Measurements from ENCODE around the gene ARHGAP18.

Gene ARHGAP18

GRCh38 chr6:129709769-129710449 is at the start of gene ARHGAP18:
ARHGAP18 (minus strand) TSS chr6:129710177; CDS start chr6:129710136, 41 bp downstream.
- DNase-seq, result peak; percentile 76 to 79

GRCh38 chr6:129755787-129756186 is 45.8 kb upstream of the ARHGAP18 start:
- DNase-seq, result no peak

- DNase-seq, result no peak
These were observed 44.8 kb upstream of the ARHGAP18 start for GRCh38 chr6:129754750-129755149.

GRCh38 chr6:129753422-129753821 is 43.4 kb upstream of the ARHGAP18 start:
- DNase-seq, result no peak

GRCh38 chr6:129751384-129751783 is 41.4 kb upstream of the ARHGAP18 start:
- no peak for DNase-seq

- DNase-seq, result no peak
These were observed 40.4 kb upstream of the ARHGAP18 start for GRCh38 chr6:129750360-129750759.

- DNase-seq, result no peak
These were observed 39.8 kb upstream of the ARHGAP18 start for GRCh38 chr6:129749749-129750120.

- no peak for DNase-seq
These were observed 39.1 kb upstream of the ARHGAP18 start for GRCh38 chr6:129748901-129749748.

- peak; percentile 52 to 56 for DNase-seq
These were observed 38.4 kb upstream of the ARHGAP18 start for GRCh38 chr6:129748212-129748900.

- DNase-seq, result no peak
These were observed 37.7 kb upstream of the ARHGAP18 start for GRCh38 chr6:129747588-129748112.

- no peak for DNase-seq
These were observed 34.9 kb upstream of the ARHGAP18 start for GRCh38 chr6:129744880-129745237.

- no peak for DNase-seq
These were observed 34.4 kb upstream of the ARHGAP18 start for GRCh38 chr6:129744201-129744879.

- no peak for DNase-seq
These were observed 30.0 kb upstream of the ARHGAP18 start for GRCh38 chr6:129740013-129740412.

- DNase-seq, result no peak
These were observed 26.1 kb upstream of the ARHGAP18 start for GRCh38 chr6:129736105-129736504.

- no peak for DNase-seq
These were observed 23.3 kb upstream of the ARHGAP18 start for GRCh38 chr6:129733290-129733689.

GRCh38 chr6:129732542-129732941 is 22.6 kb upstream of the ARHGAP18 start:
- no peak for DNase-seq

GRCh38 chr6:129732034-129732433 is 22.1 kb upstream of the ARHGAP18 start:
- DNase-seq, result no peak

GRCh38 chr6:129731428-129731827 is 21.5 kb upstream of the ARHGAP18 start:
- no peak for DNase-seq

- DNase-seq, result no peak
These were observed 20.6 kb upstream of the ARHGAP18 start for GRCh38 chr6:129730477-129731165.

GRCh38 chr6:129726650-129727049 is 16.7 kb upstream of the ARHGAP18 start:
- no peak for DNase-seq

GRCh38 chr6:129725341-129725740 is 15.4 kb upstream of the ARHGAP18 start:
- no peak for DNase-seq

GRCh38 chr6:129719692-129720091 is 9.7 kb upstream of the ARHGAP18 start:
- DNase-seq, result no peak

All from stimulated activated CD4-positive, alpha-beta T cell treated with anti-CD3 and anti-CD28 coated beads, Interleukin-2, amount 100 ng/mL, for 24 hours (primary cell).